Thyroid gland (tissue), 4 donors: ENCODE results near the gene TBX2.

Experiments used
- CTCF ChIP-seq, 6 experiments: fragments of 200-600 bp in 3 of 6; fragments of 450-650 bp in 3 of 6; sonication (generic) in 3 of 6; IDR thresholded peaks; one replicate each; pipeline ENCODE4 v1.5.1; 2016 to 2019; ENCODE audit warnings: antibody characterized with exemption in 6 of 6, mild to moderate bottlenecking in 2 of 6, inconsistent platforms in 1 of 6, moderate library complexity in 1 of 6
- POLR2A ChIP-seq, 2 donors: fragments of 450-650 bp; IDR thresholded peaks; one replicate each; pipeline ENCODE4 v1.6.1; 2017; ENCODE audit warnings: antibody characterized with exemption in 2 of 2, mild to moderate bottlenecking in 2 of 2, moderate library complexity in 1 of 2

GRCh38 chr17:61382796-61383688 lies 16.6 kb upstream of the TBX2 start:
- TF ChIP-seq CTCF (IDR thresholded peaks at IDR 0.05) (no peak), POLR2A (IDR thresholded peaks at IDR 0.05) (no peak)
